H9 (cell line): ENCODE measurements around the gene PEX14. TPM values are rescaled to one million over a fixed set of nuclear protein-coding genes. Genes with fewer than 3 reads are reported as not detected.

Source experiments
- DNase-seq: peaks from one replicate; pipeline ENCODE4 v3.0.0-alpha.2; 2017
- H2AFZ ChIP-seq: one replicate; pipeline ENCODE4 v1.6.1; 2013; ENCODE audit warnings: mild to moderate bottlenecking, low read length, control low read depth, moderate library complexity
- H2AK5ac ChIP-seq: 2 replicates; pipeline ENCODE4 v1.6.1; 2013; ENCODE audit warnings: low read length, control low read depth, mixed read lengths; ENCODE audit not compliant: insufficient read length
- H2BK120ac ChIP-seq: one replicate; pipeline ENCODE4 v1.6.1; 2013; ENCODE audit warnings: low read depth, mild to moderate bottlenecking, low read length, control low read depth, inconsistent platforms; ENCODE audit not compliant: poor library complexity, severe bottlenecking
- H2BK12ac ChIP-seq: 2 replicates; pipeline ENCODE4 v1.6.1; 2013; ENCODE audit warnings: low read length, control low read depth, mixed read lengths, low read depth; ENCODE audit not compliant: insufficient read length
- H2BK15ac ChIP-seq: 2 replicates; pipeline ENCODE4 v1.6.1; 2013; ENCODE audit warnings: low read depth, low read length, control low read depth
- H2BK20ac ChIP-seq: one replicate; pipeline ENCODE4 v1.6.1; 2013; ENCODE audit warnings: low read depth, mild to moderate bottlenecking, low read length, control low read depth, inconsistent platforms; ENCODE audit not compliant: poor library complexity, severe bottlenecking
- H2BK5ac ChIP-seq: 2 replicates; pipeline ENCODE4 v1.6.1; 2013; ENCODE audit warnings: low read length, control low read depth, mixed read lengths; ENCODE audit not compliant: insufficient read length
- H3K14ac ChIP-seq: 2 replicates; pipeline ENCODE4 v1.6.1; 2013; ENCODE audit warnings: low read length, control low read depth; ENCODE audit not compliant: insufficient read depth
- H3K18ac ChIP-seq: 2 replicates; pipeline ENCODE4 v1.6.1; 2013; ENCODE audit warnings: low read depth, mild to moderate bottlenecking, mixed read lengths, low read length, control low read depth; ENCODE audit not compliant: insufficient read length
- H3K23ac ChIP-seq: 2 replicates; pipeline ENCODE4 v1.6.1; 2013; ENCODE audit warnings: low read length, control low read depth, mixed read lengths, low read depth; ENCODE audit not compliant: insufficient read length
- H3K23me2 ChIP-seq: 2 replicates; pipeline ENCODE4 v1.6.1; 2013; ENCODE audit warnings: low read depth, mild to moderate bottlenecking, mixed read lengths, low read length, control low read depth; ENCODE audit not compliant: insufficient read length, poor library complexity, severe bottlenecking
- H3K27ac ChIP-seq: 2 replicates; pipeline ENCODE4 v1.5.1; 2013; ENCODE audit warnings: low read length, control low read depth, mixed read lengths, low read depth; ENCODE audit not compliant: insufficient read length
- H3K27me3 ChIP-seq: 2 replicates; pipeline ENCODE4 v1.6.1; 2013; ENCODE audit warnings: low read length, control low read depth, inconsistent platforms; ENCODE audit not compliant: insufficient read depth
- H3K4ac ChIP-seq: 2 replicates; pipeline ENCODE4 v1.6.1; 2013; ENCODE audit warnings: low read depth, mild to moderate bottlenecking, control low read depth, inconsistent platforms, low read length, moderate library complexity
- H3K4me1 ChIP-seq: 2 replicates; pipeline ENCODE4 v1.6.1; 2013; ENCODE audit warnings: low read length, control low read depth, inconsistent platforms; ENCODE audit not compliant: insufficient read depth
- H3K4me2 ChIP-seq: 2 replicates; pipeline ENCODE4 v1.6.1; 2013; ENCODE audit warnings: low read length, control low read depth, mixed read lengths; ENCODE audit not compliant: insufficient read length, insufficient read depth
- H3K56ac ChIP-seq: 2 replicates; pipeline ENCODE4 v1.6.1; 2013; ENCODE audit warnings: low read depth, mild to moderate bottlenecking, mixed read lengths, low read length, control low read depth; ENCODE audit not compliant: insufficient read length
- H3K79me1 ChIP-seq: 2 replicates; pipeline ENCODE4 v1.6.1; 2013; ENCODE audit warnings: low read depth, mild to moderate bottlenecking, moderate library complexity, low read length, control low read depth, inconsistent platforms; ENCODE audit not compliant: insufficient read depth, poor library complexity, severe bottlenecking
- H3K79me2 ChIP-seq: 2 replicates; pipeline ENCODE4 v1.6.1; 2013; ENCODE audit warnings: low read length, control low read depth, inconsistent platforms; ENCODE audit not compliant: insufficient read depth
- H3K9ac ChIP-seq: 2 replicates; pipeline ENCODE4 v1.6.1; 2013; ENCODE audit warnings: low read length, control low read depth, mixed read lengths; ENCODE audit not compliant: insufficient read length; ENCODE audit errors: extremely low read depth
- H3K9me3 ChIP-seq: one replicate; pipeline ENCODE4 v1.6.1; 2013; ENCODE audit warnings: low read depth, low read length, inconsistent platforms; ENCODE audit not compliant: control insufficient read depth
- H3T11ph ChIP-seq: one replicate; pipeline ENCODE4 v1.6.1; 2013; ENCODE audit warnings: mild to moderate bottlenecking, low read length, control low read depth, inconsistent platforms
- H4K20me1 ChIP-seq: one replicate; pipeline ENCODE4 v1.6.1; 2013; ENCODE audit not compliant: control insufficient read depth, insufficient read length, insufficient read depth
- H4K5ac ChIP-seq: 2 replicates; pipeline ENCODE4 v1.6.1; 2013; ENCODE audit warnings: low read depth, mild to moderate bottlenecking, mixed read lengths, low read length, control low read depth; ENCODE audit not compliant: insufficient read length
- H4K8ac ChIP-seq: replicated peaks from 2 replicates; pipeline ENCODE4 v1.6.1; 2013; ENCODE audit warnings: low read length, control low read depth, mixed read lengths, low read depth; ENCODE audit not compliant: insufficient read length
- H4K91ac ChIP-seq: 2 replicates; pipeline ENCODE4 v1.6.1; 2013; ENCODE audit warnings: low read depth, mild to moderate bottlenecking, moderate library complexity, mixed read lengths, low read length, control low read depth; ENCODE audit not compliant: insufficient read length
- H3K27ac Mint-ChIP-seq, 3 experiments: 2 replicates in 2 of 3; 3 replicates in 1 of 3; pipeline ENCODE4 v1.8.0; 2020 to 2021; ENCODE audit warnings: mixed read lengths in 3 of 3, mild to moderate bottlenecking in 1 of 3, moderate library complexity in 1 of 3
- H3K27me3 Mint-ChIP-seq: 2 replicates; pipeline ENCODE4 v1.8.0; 2021; ENCODE audit warnings: low read depth, mild to moderate bottlenecking, moderate library complexity, mixed read lengths
- H3K36me3 Mint-ChIP-seq, 3 experiments: 2 replicates in 2 of 3; 3 replicates in 1 of 3; pipeline ENCODE4 v1.8.0; 2020 to 2021; ENCODE audit warnings: low read depth in 3 of 3, mixed read lengths in 3 of 3; ENCODE audit not compliant: insufficient read depth in 1 of 3
- H3K4me1 Mint-ChIP-seq, 2 experiments: 2 replicates each; pipeline ENCODE4 v1.8.0; 2020; ENCODE audit warnings: mixed read lengths in 2 of 2
- H3K4me3 Mint-ChIP-seq, 2 experiments: 2 replicates in 1 of 2; 3 replicates in 1 of 2; pipeline ENCODE4 v1.8.0; 2020 to 2021; ENCODE audit warnings: mild to moderate bottlenecking in 2 of 2, mixed read lengths in 2 of 2, moderate library complexity in 1 of 2
- H3K9me3 Mint-ChIP-seq, 2 experiments: 2 replicates in 1 of 2; 3 replicates in 1 of 2; pipeline ENCODE4 v1.8.0; 2020; ENCODE audit warnings: mild to moderate bottlenecking in 2 of 2, mixed read lengths in 2 of 2, moderate library complexity in 1 of 2
- CTCF ChIP-seq: fragments of 200-600 bp; sonication (generic); conservative IDR thresholded peaks from 3 replicates; pipeline ENCODE4 v1.8.0; 2021; ENCODE audit warnings: antibody characterized with exemption, mild to moderate bottlenecking
- WGBS: extraction: QIAGEN DNeasy Blood & Tissue Kit; methylation state at CpG from one replicate; pipeline ENCODE4 v1.1.7; 2013; ENCODE audit warnings: missing lambda C conversion rate, low lambda C conversion rate, mixed read lengths; ENCODE audit not compliant: insufficient read length; ENCODE audit errors: extremely low coverage; 5-methylcytosine and 5-hydroxymethylcytosine counted together
- total RNA-seq: library from RNA; stranded (reverse); gene quantifications from 2 replicates; pipeline ENCODE4 v1.2.1, GENCODE V29; 2021

The PEX14 gene
- total RNA-seq, 1 experiment from 2014 or later = 23.9 TPM

DNA sequence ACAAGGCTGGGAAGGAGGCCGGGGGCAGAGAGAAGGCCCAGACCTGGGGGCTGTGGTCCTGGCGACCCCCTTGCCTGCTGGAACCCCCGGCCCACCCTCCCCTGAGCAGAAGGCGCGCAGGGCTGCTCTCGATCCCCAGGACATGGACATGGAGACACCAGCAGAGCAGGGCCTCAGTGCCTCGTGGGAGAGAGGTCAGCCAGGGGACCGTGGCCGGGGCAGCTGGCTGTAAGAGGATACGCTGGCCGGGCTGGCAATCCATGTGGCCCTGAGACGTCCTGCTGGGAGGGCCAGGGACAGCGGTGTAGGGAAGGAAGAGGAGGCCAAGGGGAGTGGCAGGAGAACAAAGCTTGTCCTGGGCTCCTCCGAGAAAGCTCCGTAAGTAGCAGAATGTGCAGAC, 189.5 kb downstream of the PEX14 start:
- Histone ChIP-seq H4K20me1 (no peaks in the 10 kb centered on the region), H2AFZ (no peak overlapping the region), H2BK20ac (no peak overlapping the region), H3K9ac (no peak overlapping the region), H3K4me2 (no peak overlapping the region), H3K4me1 (no peaks in the 10 kb centered on the region; the same call in 1 of the 2 replicates), H3K27me3 (no peaks in the 10 kb centered on the region), H3K14ac (no peak overlapping the region; the same call in 1 of the 2 replicates), H3K79me2 (no peaks in the 10 kb centered on the region), H3K27ac (no peak overlapping the region), H2BK12ac (no peak overlapping the region), H3K56ac (no peak overlapping the region), H3T11ph (no peak overlapping the region), H3K4ac (no peak overlapping the region), H2BK15ac (no peak overlapping the region), H4K8ac (no peak overlapping the region), H3K23ac (no peak overlapping the region), H2BK5ac (no peak overlapping the region), H3K23me2 (no peaks in the 10 kb centered on the region), H3K18ac (no peak overlapping the region), H3K9me3 (no peaks in the 10 kb centered on the region), H2AK5ac (no peak overlapping the region), H4K5ac (no peak overlapping the region), H2BK120ac (no peak overlapping the region), H3K79me1 (no peaks in the 10 kb centered on the region), H4K91ac (no peak overlapping the region)
- TF ChIP-seq CTCF = no peak
- peaks cover 14 to 25% of the 10 kb centered on the region in 2 experiments for H3K4me1 Mint-ChIP-seq
- H3K36me3 Mint-ChIP-seq = no peaks in the 10 kb centered on the region
- no peak overlapping the region for H3K4me3 Mint-ChIP-seq
- no peaks in the 10 kb centered on the region for H3K27me3 Mint-ChIP-seq
- WGBS = no CpG with 5 or more reads among the region's 15 CpGs
- H3K27ac Mint-ChIP-seq = peak overlapping the region in 1 of 3 experiments; percentile 51; a peak in 1 of 7 replicates
- no peaks in the 10 kb centered on the region for H3K9me3 Mint-ChIP-seq
- DNase-seq = peak; percentile 56
